Tongue (tissue), 2 donors: ENCODE measurements around the gene CHD6. TPM values are rescaled to one million over a fixed set of nuclear protein-coding genes. Genes with fewer than 3 reads are reported as not detected.
"Not testable (repeated sequence)": the region's sequence is repeated elsewhere in the genome, so short reads cannot be mapped to it uniquely, and the experiment has no call there.

Source experiments
- DNase-seq: peaks from one replicate; pipeline ENCODE4 v3.0.0-alpha.2; 2015
- total RNA-seq: library from RNA; depleted of rRNA; stranded (reverse); fragments of >200 nt; gene quantifications from one replicate; pipeline ENCODE4 v1.2.3, GENCODE V29; 2014

Gene CHD6
- total RNA-seq, 1 donor from 2014 or later: 65.1 TPM

DNA sequence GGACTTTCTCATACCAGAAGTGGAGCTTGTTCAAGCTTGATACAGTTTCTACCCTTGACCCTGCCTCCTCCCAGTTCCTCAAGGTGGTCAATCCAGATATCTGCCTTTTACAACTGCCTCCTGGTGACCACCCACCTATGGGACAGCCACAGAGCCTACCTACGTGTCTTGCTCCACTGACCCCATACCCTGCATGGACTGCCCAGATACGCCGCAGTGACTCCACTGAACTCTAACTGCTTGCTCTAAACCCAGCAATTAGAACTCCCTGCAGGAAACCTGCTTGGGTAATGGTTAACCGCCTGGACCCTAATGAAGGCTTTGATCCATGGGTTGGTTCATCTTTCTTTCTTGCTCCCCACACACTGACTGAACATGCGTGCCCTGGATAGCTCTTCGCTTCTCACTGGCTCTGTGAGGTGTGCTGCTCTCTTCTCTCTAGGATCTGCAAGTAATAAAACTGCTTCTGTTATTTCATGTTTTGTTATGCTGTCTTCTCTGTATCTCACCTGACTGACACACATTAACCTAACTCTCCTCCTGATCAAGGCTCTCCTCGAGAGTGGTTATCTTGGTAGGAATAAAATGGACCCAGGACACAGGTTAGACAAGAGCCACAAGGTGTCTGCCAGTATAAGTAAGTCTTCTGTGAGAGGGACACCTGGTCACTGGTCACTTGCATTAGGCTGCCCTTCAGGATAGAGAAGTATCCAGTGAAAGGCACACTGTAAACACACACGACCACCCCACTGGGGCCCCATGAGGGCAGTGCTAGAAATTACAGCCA, 79.2 kb downstream of the CHD6 start:
- no peak for DNase-seq

DNA sequence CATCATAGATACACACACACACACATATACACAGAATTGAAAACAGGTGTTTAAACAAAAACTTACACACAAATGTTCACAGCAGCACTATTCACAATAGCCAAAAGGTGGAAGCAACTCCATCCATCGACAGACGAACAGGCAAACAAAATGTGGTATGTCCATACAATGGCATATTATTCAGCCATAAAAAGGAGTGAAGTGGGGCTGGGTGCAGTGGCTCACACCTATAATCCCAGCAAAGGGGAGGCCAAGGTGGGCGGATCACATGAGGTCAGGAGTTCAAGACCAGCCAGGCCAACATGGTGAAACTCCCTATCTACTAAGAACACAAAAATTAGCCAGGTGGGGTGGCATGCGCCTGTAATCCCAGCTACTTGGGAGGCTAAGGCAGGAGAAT, 80.3 kb downstream of the CHD6 start:
- DNase-seq: no peak

DNA sequence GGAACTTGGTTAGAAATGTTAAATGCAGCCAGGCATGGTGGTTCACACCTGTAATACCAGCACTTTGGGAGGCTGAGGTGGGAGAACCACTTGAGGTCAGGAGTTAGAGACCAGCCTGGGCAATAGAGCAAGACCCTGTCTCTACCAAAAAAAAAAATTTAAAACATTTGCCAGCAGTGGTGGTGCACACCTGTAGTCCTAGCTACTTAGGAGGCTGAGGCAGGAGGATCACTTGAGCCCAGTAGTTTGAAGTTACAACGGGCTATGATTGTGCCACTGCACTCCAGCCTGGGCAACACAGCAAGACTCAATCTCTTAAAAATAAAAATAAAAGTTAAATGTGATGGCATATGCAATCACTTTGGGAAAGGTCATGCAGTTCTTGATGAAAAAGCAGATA, 82.6 kb downstream of the CHD6 start:
- DNase-seq: not testable (repeated sequence)

GRCh38 chr20:41534842-41535241, 83.3 kb downstream of the CHD6 start:
- no peak for DNase-seq

- DNase-seq: no peak
Measured at GRCh38 chr20:41534170-41534569, 84.0 kb downstream of the CHD6 start.

DNA sequence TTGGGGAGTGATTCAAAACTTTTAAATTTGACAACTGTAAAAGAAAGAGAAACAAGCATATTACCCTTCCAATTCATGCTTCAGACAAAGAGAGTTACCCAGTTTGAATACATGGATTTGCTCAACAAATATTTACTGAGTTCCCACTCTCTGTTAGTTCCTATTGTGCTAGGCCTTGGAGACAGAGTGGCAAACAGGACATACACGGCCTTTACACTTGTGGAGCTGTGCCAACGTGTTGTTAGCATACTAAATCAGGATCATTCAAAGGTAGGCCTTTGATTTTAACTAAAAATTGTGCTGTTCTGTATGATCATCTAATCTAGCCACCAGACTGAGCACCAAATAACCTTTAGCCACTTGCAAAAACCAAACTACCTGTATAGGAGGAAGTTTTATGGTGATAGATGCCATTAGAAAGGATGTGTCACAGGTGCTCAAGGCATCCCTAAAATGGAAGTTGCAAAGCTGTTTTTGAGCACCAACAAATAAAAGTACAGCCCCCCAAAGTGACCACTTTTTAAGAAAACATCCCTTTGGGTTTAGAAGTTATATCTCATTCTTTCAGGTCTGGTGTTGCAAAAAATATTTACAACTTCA, 84.5 kb downstream of the CHD6 start:
- no peak for DNase-seq

GRCh38 chr20:41532935-41533334, 85.2 kb downstream of the CHD6 start:
- DNase-seq: no peak

GRCh38 chr20:41531518-41532275, 86.5 kb downstream of the CHD6 start:
- no peak for DNase-seq

DNA sequence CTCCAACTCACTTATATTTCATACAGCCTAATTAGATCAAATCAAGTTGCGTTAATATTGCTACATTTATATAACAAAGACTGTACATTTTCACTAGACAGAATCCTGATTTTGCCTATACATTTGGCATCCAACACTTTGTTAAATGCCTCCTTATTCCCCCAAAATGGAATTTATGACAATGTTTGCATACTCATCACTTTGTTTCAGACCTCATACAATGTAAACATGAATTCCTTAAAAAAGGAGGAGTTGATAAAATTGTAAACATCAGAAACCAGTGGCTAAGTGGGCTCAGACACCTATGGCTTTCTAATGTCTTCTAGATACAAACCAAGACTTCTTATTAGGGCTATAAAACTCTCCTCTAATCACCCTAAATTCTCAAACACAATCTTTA, 87.3 kb downstream of the CHD6 start:
- DNase-seq: no peak

DNA sequence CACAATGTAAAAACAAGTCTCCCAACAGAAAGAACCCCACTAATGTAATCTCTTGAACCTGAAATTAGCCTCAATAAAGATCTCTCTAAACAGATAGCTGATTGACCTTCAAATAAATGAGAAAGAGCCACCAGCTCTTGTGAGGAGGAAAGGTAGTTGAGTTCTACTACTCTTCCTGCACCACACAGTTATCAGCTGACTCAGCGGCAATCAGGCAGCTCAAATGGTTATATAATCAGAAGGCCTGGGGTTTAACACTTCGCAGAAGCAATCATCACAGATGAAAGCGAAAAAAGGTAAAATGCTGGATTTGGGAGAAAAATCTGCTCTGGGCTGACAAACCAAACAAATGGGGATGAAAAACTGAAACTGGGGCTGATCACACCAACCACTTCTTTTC, 91.8 kb downstream of the CHD6 start:
- DNase-seq: no peak

DNA sequence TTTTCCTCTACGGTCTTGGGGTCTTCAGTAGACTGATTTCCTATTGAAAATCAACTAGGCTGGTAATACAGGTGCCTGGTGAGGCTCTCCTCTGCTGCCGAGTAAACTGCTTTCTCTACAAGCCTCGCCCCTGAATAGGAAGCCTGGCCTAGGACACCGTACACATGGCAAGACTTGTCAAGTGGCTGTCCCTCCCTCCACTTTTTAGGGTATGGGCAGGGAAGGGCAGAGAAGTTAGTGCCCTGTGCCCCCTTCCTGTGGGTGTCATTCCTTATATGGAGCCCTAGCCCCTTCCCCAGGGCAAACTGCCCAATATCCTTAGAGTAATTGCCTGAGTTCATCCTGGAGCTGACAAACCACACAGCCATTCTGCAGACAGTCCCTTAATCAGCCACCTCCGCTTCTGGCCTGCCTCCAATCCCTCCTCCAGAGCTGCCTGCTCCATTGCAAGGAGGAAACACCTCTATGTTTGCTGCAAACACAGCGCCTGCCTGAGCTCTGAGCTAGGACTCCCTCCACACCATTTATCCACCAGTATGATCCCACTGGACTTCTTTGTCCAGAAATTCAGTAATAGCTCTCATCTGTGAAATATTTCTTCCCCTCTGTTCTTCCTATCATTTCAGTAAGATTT, 93.1 kb downstream of the CHD6 start:
- peak; percentile 57 for DNase-seq

- no peak for DNase-seq
Measured at GRCh38 chr20:41523857-41524256, 94.3 kb downstream of the CHD6 start.

DNA sequence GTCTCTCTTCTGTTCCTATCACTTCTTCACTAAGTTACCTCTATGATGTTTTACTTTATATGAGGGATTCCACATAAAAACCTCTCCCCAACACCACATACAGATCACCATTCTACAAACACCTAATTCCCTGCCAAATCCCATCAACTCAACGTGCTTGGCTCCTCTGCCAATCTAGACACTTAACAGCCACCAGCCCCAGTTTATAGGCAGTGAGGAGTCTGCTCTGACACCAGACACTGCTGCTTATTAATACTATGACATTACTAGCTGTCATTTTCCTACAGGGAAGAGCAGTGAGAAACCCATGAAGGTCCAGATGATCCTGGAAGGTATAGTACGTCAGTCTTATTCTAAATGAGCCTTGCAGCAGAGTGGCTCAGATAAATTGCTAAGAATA, 104.3 kb downstream of the CHD6 start:
- DNase-seq: no peak

- DNase-seq: no peak
Measured at GRCh38 chr20:41512624-41513023, 105.6 kb downstream of the CHD6 start.

DNA sequence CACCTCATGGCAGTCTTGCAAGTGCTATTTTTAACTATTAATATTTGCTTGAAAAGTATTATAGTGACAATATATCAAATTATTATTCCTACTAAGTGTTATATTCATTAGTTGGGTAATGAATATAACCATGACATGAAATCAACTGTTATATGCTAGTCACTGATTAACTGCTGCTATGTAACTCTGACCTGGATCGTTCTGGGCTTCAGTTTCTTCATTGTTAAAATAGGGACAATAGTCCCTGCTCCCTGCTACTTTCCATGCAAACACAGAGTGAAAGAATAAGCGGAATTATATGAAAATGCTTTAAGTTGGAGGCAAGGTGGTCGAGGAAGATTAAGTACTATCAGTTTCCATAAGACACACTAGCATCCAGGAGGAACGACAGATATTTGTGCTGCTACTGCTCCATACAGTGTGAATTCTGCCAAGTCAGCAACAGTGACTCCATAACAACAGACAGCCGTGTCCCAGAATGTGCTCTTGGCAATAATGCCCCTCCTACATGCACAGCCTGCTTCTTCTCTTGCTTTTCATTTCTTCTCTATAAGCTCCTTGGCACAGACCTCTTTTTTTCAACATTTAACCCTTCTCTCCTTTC, 107.2 kb downstream of the CHD6 start:
- DNase-seq: no peak

DNA sequence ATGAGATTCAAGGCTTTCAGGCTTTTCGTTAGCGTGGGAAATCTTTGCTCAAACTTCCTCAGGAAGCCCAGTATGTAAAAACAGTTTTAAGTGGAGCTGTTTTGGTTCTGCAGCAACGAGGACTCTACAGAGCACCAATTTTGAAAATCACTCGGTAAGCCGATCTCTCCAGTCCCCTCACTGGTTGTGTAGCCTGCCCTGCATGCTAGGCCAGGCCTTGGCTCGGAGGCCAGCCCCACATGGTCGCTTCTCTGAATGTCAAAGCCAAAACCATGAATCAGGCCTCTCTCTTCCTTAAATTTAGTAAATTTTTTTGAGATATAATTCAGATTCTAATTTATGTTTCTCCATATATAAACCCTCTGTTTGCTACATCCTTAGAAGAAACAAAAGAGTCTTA, 108.0 kb downstream of the CHD6 start:
- DNase-seq: no peak

DNA sequence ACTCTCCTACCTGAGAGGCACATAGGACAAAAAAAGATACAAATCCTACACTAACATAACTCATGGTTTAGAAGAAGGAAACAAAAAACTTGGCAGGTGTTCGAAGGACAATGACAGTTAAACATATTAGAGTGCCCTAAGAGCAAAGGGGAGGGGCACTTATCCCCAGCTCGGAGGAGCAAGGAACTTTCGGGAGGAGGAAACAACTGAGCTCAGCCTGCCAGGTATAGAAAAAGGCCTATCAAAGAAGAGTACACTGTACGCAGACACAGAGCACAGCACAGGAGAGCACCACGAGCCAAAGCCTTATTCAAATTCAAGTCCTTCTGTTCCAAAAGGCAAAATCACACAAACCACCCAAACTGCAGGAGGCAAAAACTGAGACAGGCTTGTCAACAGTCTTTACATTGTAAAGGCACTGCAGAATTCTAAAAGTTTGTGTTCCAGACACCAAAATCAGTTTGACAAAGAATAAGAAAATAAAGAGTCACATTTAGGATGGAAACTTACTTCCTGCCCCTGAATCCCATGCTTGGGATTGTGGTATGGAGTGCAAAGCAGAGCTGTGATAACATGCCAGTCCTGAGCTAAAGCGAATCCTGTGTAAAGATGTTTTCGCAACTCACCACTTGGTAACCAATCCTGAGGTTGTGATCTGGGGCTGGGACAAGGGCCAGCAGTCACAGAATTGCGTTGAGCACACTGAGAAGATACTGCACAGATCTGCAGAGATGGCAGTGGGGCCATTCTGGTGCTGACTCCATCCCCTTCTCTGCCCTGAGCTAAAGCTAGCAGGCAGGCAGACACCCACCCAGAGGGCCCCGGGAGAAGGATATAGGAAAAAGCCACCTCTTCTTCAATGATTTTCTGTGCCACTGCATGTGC, 108.6 kb downstream of the CHD6 start:
- peak; percentile 23 for DNase-seq

- no peak for DNase-seq
Measured at GRCh38 chr20:41508335-41508734, 109.8 kb downstream of the CHD6 start.

GRCh38 chr20:41507851-41508250, 110.3 kb downstream of the CHD6 start:
- DNase-seq: no peak

DNA sequence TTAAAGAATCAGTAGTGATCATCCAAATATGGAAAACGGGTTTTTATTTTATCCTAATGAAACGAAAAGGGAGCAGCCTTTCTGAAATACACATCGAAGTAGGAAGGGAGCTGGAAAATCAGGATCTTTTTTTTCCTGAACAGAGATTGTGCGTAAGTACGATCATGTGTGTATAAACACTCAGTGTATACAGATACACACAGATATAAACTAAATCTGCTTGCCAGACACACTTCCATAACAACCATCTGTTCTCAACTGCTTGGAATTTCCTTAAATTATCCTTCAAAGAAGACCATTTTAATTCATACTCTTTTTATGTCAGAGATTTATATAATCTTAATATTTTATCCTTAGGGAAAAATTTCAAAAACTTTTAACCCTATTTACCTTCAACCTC, 110.7 kb downstream of the CHD6 start:
- DNase-seq: peak; percentile 28

DNA sequence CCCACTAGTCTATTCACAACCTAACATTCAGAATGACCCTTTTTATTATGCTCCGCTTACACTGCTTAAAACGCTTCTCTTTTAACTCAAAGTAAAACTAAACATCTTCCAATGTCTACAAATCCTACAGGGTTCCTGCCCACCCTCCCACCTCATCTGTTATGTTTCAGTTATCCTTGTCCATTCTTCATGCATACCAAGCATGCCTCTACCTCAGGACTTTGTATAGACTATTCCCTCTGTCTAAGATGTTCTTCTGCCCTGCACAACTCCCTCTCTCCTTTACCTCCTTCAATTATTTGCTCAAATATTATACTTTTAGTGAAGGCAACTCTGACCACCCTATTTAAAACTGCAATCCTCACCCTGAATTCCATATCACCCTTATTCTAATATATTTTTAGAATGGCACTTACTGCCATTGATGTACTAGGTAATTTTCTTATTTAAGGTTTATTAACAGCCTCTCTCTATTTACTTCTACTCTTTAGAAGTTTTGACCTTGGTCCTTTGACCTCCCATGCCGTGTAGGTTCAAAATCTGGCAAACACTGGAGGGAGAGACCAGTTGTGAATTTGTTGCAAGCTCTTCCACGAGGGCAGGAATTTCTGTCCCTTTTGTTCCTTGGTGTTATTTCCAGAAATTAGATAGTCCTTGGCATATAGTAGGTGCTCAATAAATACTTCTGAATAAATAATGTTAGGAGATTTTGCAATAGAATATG, 111.8 kb downstream of the CHD6 start:
- DNase-seq: no peak
